Gastroesophageal sphincter (tissue), 4 donors: Measurements from ENCODE around the gene SOX9. TPM values are rescaled to one million over a fixed set of nuclear protein-coding genes. Genes with fewer than 3 reads are reported as not detected.

Source experiments
- ATAC-seq: fragments of 150-250 bp; one replicate; pipeline ENCODE4 v1.9.1; 2016; ENCODE audit warnings: mild to moderate bottlenecking, moderate library complexity
- H3K27ac ChIP-seq, 4 donors: fragments of 200-600 bp; sonication (generic) in 3 of 4; 1 replicate in 3 of 4; 2 replicates in 1 of 4; pipeline ENCODE4 v1.5.1; 2016 to 2019
- H3K27me3 ChIP-seq: fragments of 200-600 bp; sonication (generic); one replicate; pipeline ENCODE4 v1.5.1; 2019
- H3K36me3 ChIP-seq, 2 donors: fragments of 200-600 bp; sonication (generic); one replicate each; pipeline ENCODE4 v1.5.1; 2019; ENCODE audit warnings: control low read depth in 1 of 2
- H3K4me1 ChIP-seq, 3 donors: fragments of 200-600 bp; sonication (generic); 1 replicate in 2 of 3; 2 replicates in 1 of 3; pipeline ENCODE4 v1.5.1; 2016 to 2019; ENCODE audit warnings: control low read depth in 2 of 3
- H3K4me3 ChIP-seq, 2 donors: fragments of 200-600 bp; sonication (generic); one replicate each; pipeline ENCODE4 v1.5.1; 2019; ENCODE audit warnings: mild to moderate bottlenecking in 1 of 2, moderate library complexity in 1 of 2
- H3K9me3 ChIP-seq, 3 donors: fragments of 200-600 bp; sonication (generic); one replicate each; pipeline ENCODE4 v1.5.1; 2017 to 2019; ENCODE audit warnings: control low read depth in 2 of 3
- CTCF ChIP-seq, 4 experiments: fragments of 200-600 bp in 2 of 4; fragments of 450-650 bp in 2 of 4; sonication (generic) in 1 of 4; IDR thresholded peaks; one replicate each; pipeline ENCODE4 v1.5.1; 2017 to 2019; ENCODE audit warnings: antibody characterized with exemption in 4 of 4, mild to moderate bottlenecking in 2 of 4, moderate library complexity in 2 of 4
- EP300 ChIP-seq: sonication (generic); formaldehyde crosslinking; IDR thresholded peaks from one replicate; pipeline ENCODE4 v1.6.1; 2017; ENCODE audit warnings: antibody characterized with exemption, mild to moderate bottlenecking
- POLR2A ChIP-seq, 2 donors: fragments of 450-650 bp; IDR thresholded peaks; one replicate each; pipeline ENCODE4 v1.6.1; 2017; ENCODE audit warnings: antibody characterized with exemption in 2 of 2, mild to moderate bottlenecking in 2 of 2, moderate library complexity in 1 of 2
- POLR2AphosphoS5 ChIP-seq: sonication (generic); formaldehyde crosslinking; IDR thresholded peaks from one replicate; pipeline ENCODE4 v1.6.1; 2017; ENCODE audit warnings: antibody characterized with exemption
- WGBS, 2 donors: methylation state at CpG; one replicate each; pipeline ENCODE4 v1.1.5; 2018; ENCODE audit warnings: low coverage in 1 of 2; 5-methylcytosine and 5-hydroxymethylcytosine counted together
- total RNA-seq, 4 donors: library from RNA; depleted of rRNA; stranded (reverse); fragments of >200 nt; gene quantifications; one replicate each; pipeline ENCODE4 v1.1.0, GENCODE V29; 2016

Gene SOX9
- total RNA-seq, 4 donors from 2014 or later: 1.1 to 5.4 (median 2.5) TPM

GRCh38 chr17:72146371-72146770 lies 25.6 kb downstream of the SOX9 start:
- ATAC-seq: no peak
- H3K36me3 ChIP-seq: no peaks in the 10 kb centered on the region
- no peaks in the 10 kb centered on the region for H3K9me3 ChIP-seq
- TF ChIP-seq EP300: no peak
- TF ChIP-seq POLR2A (IDR thresholded peaks at IDR 0.05): no peak
- TF ChIP-seq CTCF (IDR thresholded peaks at IDR 0.05): no peak
- no peak for TF ChIP-seq POLR2AphosphoS5
- H3K27ac ChIP-seq: no peak overlapping the region
- peaks cover 35% of the 10 kb centered on the region for H3K27me3 ChIP-seq
- peaks cover 0 to 5% (median 0%) of the 10 kb centered on the region in 3 donors for H3K4me1 ChIP-seq
- no peak overlapping the region for H3K4me3 ChIP-seq
- 60 to 80% methylated on average over 1 to 2 of the region's 2 CpGs for whole genome bisulfite sequencing, 2 donors

- no peak for ATAC-seq
- Histone ChIP-seq H3K27ac (no peak overlapping the region), H3K4me3 (no peak overlapping the region), H3K27me3 (peaks cover 29% of the 10 kb centered on the region), H3K9me3 (no peaks in the 10 kb centered on the region), H3K4me1 (peaks cover 0 to 15% (median 3%) of the 10 kb centered on the region in 3 donors), H3K36me3 (no peaks in the 10 kb centered on the region)
- 47 to 51% methylated on average over 6 to 11 of the region's 11 CpGs for WGBS, 2 donors
- TF ChIP-seq POLR2AphosphoS5 (no peak), POLR2A (IDR thresholded peaks at IDR 0.05) (no peak), EP300 (no peak), CTCF (IDR thresholded peaks at IDR 0.05) (no peak)
These were observed 30.0 kb downstream of the SOX9 start for GRCh38 chr17:72150632-72151460.

GRCh38 chr17:72151565-72152386 lies 31.0 kb downstream of the SOX9 start:
- no peak overlapping the region for H3K4me3 ChIP-seq
- peak; percentile 41 for ATAC-seq

GRCh38 chr17:72152387-72152929 lies 31.6 kb downstream of the SOX9 start:
- H3K36me3 ChIP-seq: no peaks in the 10 kb centered on the region
- H3K9me3 ChIP-seq: no peaks in the 10 kb centered on the region
- no peak overlapping the region for H3K27ac ChIP-seq
- WGBS, 2 donors: 12% methylated on average over 1 of the region's 2 CpGs; no CpG with 5 or more reads in 1 of the 2 donors
- no peak overlapping the region for H3K4me3 ChIP-seq
- no peak for TF ChIP-seq CTCF (IDR thresholded peaks at IDR 0.05)
- no peak for TF ChIP-seq POLR2AphosphoS5
- TF ChIP-seq EP300: no peak
- TF ChIP-seq POLR2A (IDR thresholded peaks at IDR 0.05): no peak
- peaks cover 0 to 15% (median 3%) of the 10 kb centered on the region in 3 donors for H3K4me1 ChIP-seq
- ATAC-seq: peak; percentile 28
- H3K27me3 ChIP-seq: peaks cover 23% of the 10 kb centered on the region

More at GRCh38 chr17:72151565-72152386, 31.0 kb downstream of the SOX9 start:
- peaks cover 0 to 15% (median 3%) of the 10 kb centered on the region in 3 donors for H3K4me1 ChIP-seq
- H3K36me3 ChIP-seq: no peaks in the 10 kb centered on the region
- no peak overlapping the region for H3K27ac ChIP-seq
- H3K27me3 ChIP-seq: peaks cover 25% of the 10 kb centered on the region
- no peak for TF ChIP-seq CTCF (IDR thresholded peaks at IDR 0.05)
- TF ChIP-seq EP300: no peak
- no peak for TF ChIP-seq POLR2AphosphoS5
- TF ChIP-seq POLR2A (IDR thresholded peaks at IDR 0.05): no peak
- 38 to 49% methylated on average over 8 to 11 of the region's 11 CpGs for WGBS, 2 donors
- H3K9me3 ChIP-seq: no peaks in the 10 kb centered on the region
